ENCODE data around the gene DUSP2.

DUSP2 gene

DNA sequence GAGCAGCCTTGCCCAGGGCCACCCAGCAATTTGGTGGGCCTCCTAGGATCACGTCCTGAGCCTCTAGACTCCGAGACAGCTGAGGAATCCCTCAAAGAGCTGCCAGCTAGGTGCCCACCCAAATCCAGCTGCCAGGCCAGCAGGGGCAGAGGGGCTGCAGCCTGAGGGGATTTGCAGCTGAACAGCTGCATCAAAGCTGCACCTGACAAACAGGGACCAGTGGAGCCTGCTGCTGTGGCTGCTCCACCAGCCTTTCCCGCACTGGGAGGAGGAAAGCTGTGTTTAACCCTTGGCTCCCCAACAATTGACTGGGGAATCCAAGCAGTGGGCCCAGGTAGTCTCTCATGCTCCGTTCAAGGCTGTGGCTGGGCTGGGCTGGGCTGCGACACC lies 37.1 kb downstream of the DUSP2 start:
- Histone ChIP-seq H3K36me3 (ENCODE audit: control insufficient read depth in 1 of 2, insufficient read depth in 2 of 2, low read length in 2 of 2) (no peaks in the 10 kb centered on the region), H3K27ac (ENCODE audit: low read depth, low read length) (no peak overlapping the region), H3K4me3 (ENCODE audit: low read depth in 1 of 2, low read length in 2 of 2) (no peak overlapping the region), H3K9ac (ENCODE audit: low read depth in 1 of 2, low read length in 2 of 2) (no peak overlapping the region), H3K9me3 (ENCODE audit: control insufficient read depth in 1 of 2, low read length in 2 of 2) (peaks cover 8 to 11% of the 10 kb centered on the region in 2 donors), H3K4me1 (ENCODE audit: control insufficient read depth in 1 of 2, insufficient read depth in 2 of 2, low read length in 2 of 2) (peaks cover 0 to 3% of the 10 kb centered on the region in 2 donors), H3K27me3 (ENCODE audit: control insufficient read depth in 1 of 2, insufficient read depth in 2 of 2, low read length in 2 of 2) (no peaks in the 10 kb centered on the region)

DNA sequence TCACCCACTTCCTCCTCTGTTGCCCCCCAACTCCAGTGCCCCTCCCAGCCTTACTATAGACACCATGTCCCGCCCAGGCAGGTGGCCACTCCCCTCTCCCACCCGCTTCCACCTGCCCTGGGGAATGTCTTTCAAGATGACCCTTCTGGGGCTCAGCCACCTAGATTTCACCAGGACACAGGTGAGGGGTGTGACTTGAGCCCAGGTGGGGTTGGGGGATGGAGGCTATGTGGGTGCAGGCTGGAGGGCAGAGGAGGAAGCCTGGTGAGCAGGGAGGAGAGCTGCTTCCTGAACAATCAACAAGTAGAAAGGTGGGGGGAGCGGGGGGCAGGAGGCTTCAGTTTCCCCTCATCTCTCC lies 37.6 kb downstream of the DUSP2 start:
- Histone ChIP-seq H3K27ac (ENCODE audit: low read depth, low read length) (no peak overlapping the region), H3K9ac (ENCODE audit: low read depth in 1 of 2, low read length in 2 of 2) (no peak overlapping the region), H3K36me3 (ENCODE audit: control insufficient read depth in 1 of 2, insufficient read depth in 2 of 2, low read length in 2 of 2) (no peaks in the 10 kb centered on the region), H3K9me3 (ENCODE audit: control insufficient read depth in 1 of 2, low read length in 2 of 2) (peaks cover 8 to 11% of the 10 kb centered on the region in 2 donors), H3K4me3 (ENCODE audit: low read depth in 1 of 2, low read length in 2 of 2) (no peak overlapping the region), H3K4me1 (ENCODE audit: control insufficient read depth in 1 of 2, insufficient read depth in 2 of 2, low read length in 2 of 2) (peaks cover 0 to 3% of the 10 kb centered on the region in 2 donors), H3K27me3 (ENCODE audit: control insufficient read depth in 1 of 2, insufficient read depth in 2 of 2, low read length in 2 of 2) (no peaks in the 10 kb centered on the region)

DNA sequence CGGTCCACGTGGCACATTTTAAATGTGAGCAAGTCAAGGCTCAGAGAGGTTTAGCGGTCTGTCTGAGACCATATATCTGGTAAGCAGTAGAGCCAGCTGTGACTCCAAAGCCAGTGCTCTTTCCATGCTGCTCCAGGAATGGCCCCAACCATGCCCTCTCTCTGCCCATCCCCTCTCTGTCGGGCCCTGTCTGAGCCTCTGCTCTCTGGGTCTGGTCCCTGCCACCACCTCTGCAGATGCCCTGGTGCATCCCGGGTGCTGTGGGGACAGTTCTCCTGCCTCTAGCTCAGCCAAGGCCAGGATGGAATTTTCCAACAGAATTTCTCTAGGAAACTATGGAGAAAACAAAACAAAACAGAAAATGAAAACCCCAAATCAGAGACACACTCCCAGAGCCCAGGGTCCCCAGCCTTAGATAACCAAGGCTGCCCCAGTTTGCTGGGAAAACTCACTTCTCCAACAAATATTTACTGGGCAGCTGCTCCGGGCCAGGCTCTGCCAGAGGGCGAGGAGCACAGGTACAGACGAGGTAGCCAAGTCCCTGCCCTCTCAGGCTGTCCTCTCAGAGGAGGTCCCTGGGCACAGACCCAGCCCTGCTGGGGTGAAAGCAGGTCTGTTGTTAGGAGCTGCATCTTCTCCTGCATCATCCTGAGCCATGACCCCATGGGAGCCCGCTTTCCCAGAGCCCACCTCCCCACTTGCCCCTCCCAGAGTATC lies 38.1 kb downstream of the DUSP2 start:
- no peak overlapping the region for H3K27ac ChIP-seq (ENCODE audit: low read depth, low read length)
- H3K4me3 ChIP-seq (ENCODE audit: low read depth in 1 of 2, low read length in 2 of 2) = no peak overlapping the region
- no peak overlapping the region for H3K9ac ChIP-seq (ENCODE audit: low read depth in 1 of 2, low read length in 2 of 2)
- H3K36me3 ChIP-seq (ENCODE audit: control insufficient read depth in 1 of 2, insufficient read depth in 2 of 2, low read length in 2 of 2) = no peaks in the 10 kb centered on the region
- peaks cover 0 to 3% of the 10 kb centered on the region in 2 donors for H3K4me1 ChIP-seq (ENCODE audit: control insufficient read depth in 1 of 2, insufficient read depth in 2 of 2, low read length in 2 of 2)
- H3K9me3 ChIP-seq (ENCODE audit: control insufficient read depth in 1 of 2, low read length in 2 of 2) = peaks cover 8 to 11% of the 10 kb centered on the region in 2 donors
- no peaks in the 10 kb centered on the region for H3K27me3 ChIP-seq (ENCODE audit: control insufficient read depth in 1 of 2, insufficient read depth in 2 of 2, low read length in 2 of 2)

DNA sequence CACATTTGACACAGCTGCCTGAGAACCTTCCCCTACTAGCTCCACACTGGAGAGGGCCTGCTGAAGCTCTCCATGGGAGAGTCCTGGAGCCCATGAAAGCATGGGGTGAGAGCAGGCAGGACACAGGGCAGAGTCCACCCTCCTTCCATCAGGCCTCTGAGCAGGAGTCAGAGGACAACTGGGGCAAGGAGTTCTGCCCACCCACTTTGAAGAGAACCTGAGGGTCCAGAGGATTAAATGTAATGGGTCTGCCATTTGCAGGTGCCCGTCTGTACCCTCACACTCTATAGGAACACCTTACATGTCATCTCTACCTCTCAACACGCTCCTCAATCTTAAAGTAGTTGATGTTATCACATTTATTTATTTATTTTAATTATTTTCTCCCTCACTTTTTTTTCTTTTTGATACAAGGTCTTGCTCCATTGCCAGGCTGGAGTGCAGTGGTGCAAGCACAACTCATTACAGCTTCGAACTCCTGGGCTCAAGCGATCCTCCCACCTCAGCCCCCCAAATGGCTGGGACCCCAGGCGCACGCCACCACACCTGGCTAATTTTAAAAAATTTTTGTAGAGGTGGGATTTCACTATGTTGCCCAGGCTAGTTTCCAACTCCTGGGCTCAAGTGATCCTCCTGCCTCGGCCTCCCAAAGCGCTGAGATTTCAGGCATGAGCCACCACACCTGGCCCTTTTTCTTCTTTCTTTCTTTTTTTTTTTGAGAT lies 39.1 kb downstream of the DUSP2 start:
- H3K9ac ChIP-seq (ENCODE audit: low read depth in 1 of 2, low read length in 2 of 2) = no peak overlapping the region
- peaks cover 0 to 3% of the 10 kb centered on the region in 2 donors for H3K4me1 ChIP-seq (ENCODE audit: control insufficient read depth in 1 of 2, insufficient read depth in 2 of 2, low read length in 2 of 2)

DNA sequence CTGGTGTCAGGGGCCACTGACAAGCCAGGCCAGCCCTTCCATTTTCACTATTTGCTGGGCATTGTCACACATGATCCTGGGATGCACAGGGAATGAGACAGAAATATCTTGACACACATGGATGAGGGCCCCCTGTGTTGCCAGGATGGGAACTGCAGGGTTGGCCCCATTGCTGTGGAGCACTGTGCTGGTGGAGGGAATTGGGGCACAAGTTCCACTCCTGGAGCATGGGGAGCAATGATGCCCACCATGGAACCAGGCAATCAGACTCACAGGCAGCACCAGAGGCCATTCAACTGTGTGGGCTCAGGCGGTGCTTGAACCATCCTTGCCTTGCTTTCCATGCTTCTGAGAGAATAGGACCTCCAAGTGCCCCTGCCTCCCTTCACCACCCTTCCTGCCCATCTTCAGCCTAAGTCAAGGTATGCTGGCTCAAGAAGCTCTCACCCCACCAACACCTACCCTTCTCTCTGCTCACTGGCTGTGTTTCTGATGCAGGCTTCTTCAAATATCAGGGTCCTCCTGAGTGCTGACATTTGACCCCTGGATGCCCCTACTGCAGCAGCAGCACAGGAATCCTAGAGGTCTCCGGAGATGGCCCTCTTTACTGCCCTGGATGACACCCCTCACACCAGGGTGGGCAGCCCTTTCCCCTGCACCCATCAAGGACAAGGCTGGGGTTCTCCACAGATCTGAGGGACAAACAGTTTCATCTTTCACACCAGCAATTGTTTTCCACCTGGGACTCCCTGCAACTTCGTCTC lies 39.9 kb downstream of the DUSP2 start:
- peaks cover 0 to 3% of the 10 kb centered on the region in 2 donors for H3K4me1 ChIP-seq (ENCODE audit: control insufficient read depth in 1 of 2, insufficient read depth in 2 of 2, low read length in 2 of 2)
- H3K9me3 ChIP-seq (ENCODE audit: control insufficient read depth in 1 of 2, low read length in 2 of 2) = peaks cover 8 to 11% of the 10 kb centered on the region in 2 donors
- no peaks in the 10 kb centered on the region for H3K27me3 ChIP-seq (ENCODE audit: control insufficient read depth in 1 of 2, insufficient read depth in 2 of 2, low read length in 2 of 2)
- H3K9ac ChIP-seq (ENCODE audit: low read depth in 1 of 2, low read length in 2 of 2) = no peak overlapping the region
- no peak overlapping the region for H3K4me3 ChIP-seq (ENCODE audit: low read depth in 1 of 2, low read length in 2 of 2)
- H3K27ac ChIP-seq (ENCODE audit: low read depth, low read length) = no peak overlapping the region
- no peaks in the 10 kb centered on the region for H3K36me3 ChIP-seq (ENCODE audit: control insufficient read depth in 1 of 2, insufficient read depth in 2 of 2, low read length in 2 of 2)

More for the DNA sequence above, 39.1 kb downstream of the DUSP2 start:
- H3K27me3 ChIP-seq (ENCODE audit: control insufficient read depth in 1 of 2, insufficient read depth in 2 of 2, low read length in 2 of 2) = no peaks in the 10 kb centered on the region
- H3K9me3 ChIP-seq (ENCODE audit: control insufficient read depth in 1 of 2, low read length in 2 of 2) = peaks cover 8 to 11% of the 10 kb centered on the region in 2 donors
- no peaks in the 10 kb centered on the region for H3K36me3 ChIP-seq (ENCODE audit: control insufficient read depth in 1 of 2, insufficient read depth in 2 of 2, low read length in 2 of 2)
- H3K27ac ChIP-seq (ENCODE audit: low read depth, low read length) = no peak overlapping the region
- no peak overlapping the region for H3K4me3 ChIP-seq (ENCODE audit: low read depth in 1 of 2, low read length in 2 of 2)

DNA sequence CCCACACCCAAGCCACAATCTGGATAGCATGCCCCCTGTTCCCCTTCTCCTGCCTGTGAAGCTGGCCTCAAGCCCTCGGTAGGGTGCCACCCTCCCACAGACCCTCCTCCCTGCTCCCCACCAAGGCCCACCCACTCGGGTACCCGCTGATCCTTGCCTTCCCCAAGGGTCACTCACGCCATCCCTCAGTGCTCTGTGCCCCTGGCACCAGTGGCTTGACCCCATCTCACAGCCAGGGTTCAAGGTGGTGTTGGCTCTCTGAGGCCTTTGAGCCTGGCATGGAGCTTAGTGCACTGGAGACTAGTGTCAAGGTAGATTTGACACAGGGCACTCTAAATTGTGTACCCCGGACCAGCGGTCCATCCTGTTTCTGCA lies 40.8 kb downstream of the DUSP2 start:
- Histone ChIP-seq H3K27ac (ENCODE audit: low read depth, low read length) (no peak overlapping the region), H3K27me3 (ENCODE audit: control insufficient read depth in 1 of 2, insufficient read depth in 2 of 2, low read length in 2 of 2) (no peaks in the 10 kb centered on the region), H3K9ac (ENCODE audit: low read depth in 1 of 2, low read length in 2 of 2) (no peak overlapping the region), H3K4me3 (ENCODE audit: low read depth in 1 of 2, low read length in 2 of 2) (no peak overlapping the region), H3K9me3 (ENCODE audit: control insufficient read depth in 1 of 2, low read length in 2 of 2) (peaks cover 8 to 11% of the 10 kb centered on the region in 2 donors), H3K4me1 (ENCODE audit: control insufficient read depth in 1 of 2, insufficient read depth in 2 of 2, low read length in 2 of 2) (peaks cover 0 to 3% of the 10 kb centered on the region in 2 donors), H3K36me3 (ENCODE audit: control insufficient read depth in 1 of 2, insufficient read depth in 2 of 2, low read length in 2 of 2) (no peaks in the 10 kb centered on the region)

DNA sequence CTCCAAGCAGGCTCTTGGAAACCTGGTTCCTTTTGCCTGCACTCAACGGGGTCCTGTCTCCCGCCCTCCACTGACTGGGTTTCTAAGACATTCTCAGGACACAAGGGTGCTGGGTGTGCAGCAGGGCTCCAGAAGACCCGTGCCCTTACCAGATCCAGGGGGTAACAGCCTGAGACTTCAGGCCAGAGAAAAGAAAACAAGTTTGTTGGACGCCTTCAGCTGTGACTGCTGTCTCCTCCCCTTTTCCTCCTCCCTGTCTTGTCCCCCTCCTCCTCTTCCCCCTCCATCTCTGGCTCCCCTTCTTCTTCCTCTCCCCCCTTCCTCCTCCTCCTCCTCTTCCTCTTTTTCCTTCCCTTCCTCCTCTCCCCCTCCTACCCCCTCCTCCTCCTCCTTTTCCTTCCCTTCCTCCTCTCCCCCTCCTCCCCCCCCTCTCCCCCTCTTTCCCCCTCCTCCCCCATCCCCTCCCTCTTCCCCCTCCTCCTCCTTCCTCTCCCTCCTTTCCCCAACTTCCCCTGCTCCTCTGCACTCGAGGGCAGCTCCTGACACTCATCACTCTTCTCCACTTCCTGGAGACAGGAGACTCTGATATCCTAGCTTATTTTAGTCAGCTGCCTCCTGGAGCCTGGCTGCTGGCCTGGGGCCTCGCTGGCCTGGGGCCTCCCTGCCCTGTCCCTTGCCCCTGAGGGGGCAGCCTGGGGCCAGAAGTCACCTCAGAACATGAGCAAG lies 41.3 kb downstream of the DUSP2 start:
- Histone ChIP-seq H3K4me1 (ENCODE audit: control insufficient read depth in 1 of 2, insufficient read depth in 2 of 2, low read length in 2 of 2) (peaks cover 0 to 3% of the 10 kb centered on the region in 2 donors), H3K4me3 (ENCODE audit: low read depth in 1 of 2, low read length in 2 of 2) (no peak overlapping the region), H3K27ac (ENCODE audit: low read depth, low read length) (no peak overlapping the region), H3K36me3 (ENCODE audit: control insufficient read depth in 1 of 2, insufficient read depth in 2 of 2, low read length in 2 of 2) (no peaks in the 10 kb centered on the region), H3K27me3 (ENCODE audit: control insufficient read depth in 1 of 2, insufficient read depth in 2 of 2, low read length in 2 of 2) (no peaks in the 10 kb centered on the region), H3K9ac (ENCODE audit: low read depth in 1 of 2, low read length in 2 of 2) (no peak overlapping the region), H3K9me3 (ENCODE audit: control insufficient read depth in 1 of 2, low read length in 2 of 2) (peaks cover 8 to 11% of the 10 kb centered on the region in 2 donors)

DNA sequence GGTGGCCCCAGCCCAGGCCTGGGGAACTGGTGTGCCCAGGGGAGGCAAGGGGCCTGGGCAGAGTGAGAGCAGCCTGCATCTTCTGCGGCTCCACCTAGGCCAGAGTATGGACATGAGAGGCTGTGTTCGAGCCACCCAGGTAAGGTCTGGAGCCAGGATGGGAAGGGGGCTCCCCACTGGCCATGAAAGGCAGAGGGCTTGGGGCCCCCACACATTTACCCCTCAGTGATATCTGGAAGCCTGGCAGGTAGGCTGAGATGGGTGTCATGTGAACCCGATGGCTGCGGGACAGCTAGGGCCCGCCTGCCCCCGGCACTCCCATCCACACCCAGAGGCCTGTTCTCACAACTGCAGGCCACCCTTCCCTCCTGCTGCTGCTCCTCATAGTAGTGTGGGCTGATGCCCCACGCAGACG lies 42.0 kb downstream of the DUSP2 start:
- H3K9me3 ChIP-seq (ENCODE audit: control insufficient read depth in 1 of 2, low read length in 2 of 2) = peaks cover 8 to 11% of the 10 kb centered on the region in 2 donors
- H3K27ac ChIP-seq (ENCODE audit: low read depth, low read length) = no peak overlapping the region
- H3K36me3 ChIP-seq (ENCODE audit: control insufficient read depth in 1 of 2, insufficient read depth in 2 of 2, low read length in 2 of 2) = no peaks in the 10 kb centered on the region
- no peaks in the 10 kb centered on the region for H3K27me3 ChIP-seq (ENCODE audit: control insufficient read depth in 1 of 2, insufficient read depth in 2 of 2, low read length in 2 of 2)
- H3K4me1 ChIP-seq (ENCODE audit: control insufficient read depth in 1 of 2, insufficient read depth in 2 of 2, low read length in 2 of 2) = peaks cover 0 to 2% of the 10 kb centered on the region in 2 donors
- no peak overlapping the region for H3K4me3 ChIP-seq (ENCODE audit: low read depth in 1 of 2, low read length in 2 of 2)
- H3K9ac ChIP-seq (ENCODE audit: low read depth in 1 of 2, low read length in 2 of 2) = no peak overlapping the region

DNA sequence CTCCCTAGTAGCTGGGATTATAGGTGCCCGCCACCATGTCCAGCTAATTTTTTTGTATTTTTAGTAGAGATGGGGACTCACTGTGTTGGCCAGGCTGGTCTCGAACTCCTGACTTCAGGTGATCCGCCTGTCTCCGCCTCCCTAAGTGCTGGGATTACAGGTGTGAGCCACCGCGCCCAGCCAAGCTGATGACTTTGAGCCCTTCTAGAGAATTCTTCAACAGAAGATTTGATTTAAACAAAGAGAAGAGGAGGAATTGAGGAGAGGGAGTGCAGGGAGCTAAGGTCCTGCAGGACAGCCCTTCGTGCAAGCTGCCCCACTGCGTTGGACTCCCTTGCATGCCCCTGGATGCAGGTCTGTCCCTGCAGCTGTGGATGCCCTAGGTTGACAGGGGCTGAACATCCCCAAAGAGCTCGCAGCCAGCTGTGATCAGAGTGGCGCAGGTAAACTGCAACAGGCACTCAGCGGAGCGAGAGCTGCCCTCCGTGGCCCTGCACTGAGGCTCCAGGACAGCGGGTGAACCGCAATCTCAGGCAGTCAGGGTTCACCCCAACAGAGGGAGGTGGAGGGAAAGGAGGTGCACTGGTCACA lies 42.5 kb downstream of the DUSP2 start:
- Histone ChIP-seq H3K9ac (ENCODE audit: low read depth in 1 of 2, low read length in 2 of 2) (no peak overlapping the region), H3K36me3 (ENCODE audit: control insufficient read depth in 1 of 2, insufficient read depth in 2 of 2, low read length in 2 of 2) (no peaks in the 10 kb centered on the region), H3K27ac (ENCODE audit: low read depth, low read length) (no peak overlapping the region), H3K4me1 (ENCODE audit: control insufficient read depth in 1 of 2, insufficient read depth in 2 of 2, low read length in 2 of 2) (no peaks in the 10 kb centered on the region), H3K27me3 (ENCODE audit: control insufficient read depth in 1 of 2, insufficient read depth in 2 of 2, low read length in 2 of 2) (no peaks in the 10 kb centered on the region), H3K9me3 (ENCODE audit: control insufficient read depth in 1 of 2, low read length in 2 of 2) (peaks cover 8 to 11% of the 10 kb centered on the region in 2 donors), H3K4me3 (ENCODE audit: low read depth in 1 of 2, low read length in 2 of 2) (no peak overlapping the region)
